Activated T-helper 1 cell treated with anti-CD3 and anti-CD28 coated beads, Interleukin-2, amount 50 U/mL, for 16 hours (primary cell): Measurements from ENCODE around the gene DDOST.
"Not testable (repeated sequence)": the region's sequence is repeated elsewhere in the genome, so short reads cannot be mapped to it uniquely, and the experiment has no call there.

Experiments used
- DNase-seq, 2 donors: peaks; one replicate each; pipeline ENCODE4 v3.0.0-alpha.2; 2020; ENCODE audit warnings: low read depth in 1 of 2, low spot score in 1 of 2

The DDOST gene

DNA sequence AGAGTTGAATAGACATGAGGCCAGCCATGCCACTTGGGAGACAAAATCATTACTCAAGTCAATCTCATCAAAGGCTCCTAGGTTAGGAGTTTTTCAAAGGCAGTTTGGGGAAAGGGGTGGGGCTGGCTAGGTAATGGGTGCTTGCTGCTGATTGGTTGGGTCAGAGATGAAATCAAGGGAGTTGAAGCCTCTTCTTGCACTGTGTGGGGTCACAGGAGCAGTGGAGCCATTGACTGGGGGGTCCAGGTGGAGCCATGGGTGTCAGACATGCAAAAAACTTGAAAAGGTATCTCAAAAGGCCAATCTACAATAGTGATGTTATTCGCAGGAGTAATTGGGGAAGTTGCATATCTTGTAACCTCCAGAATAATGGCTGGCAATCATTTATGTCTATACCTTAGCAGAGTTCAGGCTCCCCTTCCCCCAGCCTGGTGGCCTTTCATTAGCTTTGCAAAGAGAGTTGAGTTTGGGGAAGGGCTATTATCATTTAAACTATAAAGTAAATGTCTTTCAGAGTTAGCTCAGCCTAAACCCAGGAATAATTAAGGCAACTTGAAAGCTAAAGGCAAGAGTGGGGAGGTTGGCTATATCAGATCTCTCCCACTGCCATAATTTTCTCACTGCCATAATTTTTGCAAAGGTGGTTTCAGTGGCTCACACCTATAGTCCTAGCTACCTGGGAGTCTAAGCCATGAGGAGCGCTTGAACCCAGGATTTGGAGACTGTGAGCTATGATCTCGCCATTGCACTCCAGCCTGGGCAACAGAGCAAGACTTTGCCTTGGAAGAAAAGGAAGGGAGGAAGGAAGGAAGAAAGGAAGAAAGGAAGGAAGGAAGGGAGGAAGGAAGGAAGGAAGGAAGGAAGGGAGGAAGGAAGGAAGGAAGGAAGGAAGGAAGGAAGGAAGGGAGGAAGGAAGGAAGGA is 35.7 kb downstream of the DDOST start:
- no peak for DNase-seq

DNA sequence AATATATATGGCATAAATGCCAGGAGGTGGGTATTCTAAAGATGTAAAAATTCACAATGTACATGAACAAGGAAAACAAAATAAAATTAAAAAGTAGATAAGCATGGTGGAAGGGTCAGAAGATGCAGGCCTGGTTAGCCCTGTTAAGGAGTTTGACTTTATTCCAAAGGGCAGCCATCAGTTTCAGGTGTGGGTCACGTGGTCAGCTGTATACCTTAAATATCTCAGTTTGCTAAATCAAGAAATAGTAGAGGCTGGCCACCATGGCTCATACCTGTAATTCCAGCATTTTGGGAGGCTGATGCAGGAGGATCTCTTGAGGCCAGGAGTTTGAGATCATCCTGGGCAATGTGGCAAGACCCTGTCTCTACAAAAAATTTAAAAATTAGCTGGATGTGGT is 36.5 kb downstream of the DDOST start:
- DNase-seq = no peak

DNA sequence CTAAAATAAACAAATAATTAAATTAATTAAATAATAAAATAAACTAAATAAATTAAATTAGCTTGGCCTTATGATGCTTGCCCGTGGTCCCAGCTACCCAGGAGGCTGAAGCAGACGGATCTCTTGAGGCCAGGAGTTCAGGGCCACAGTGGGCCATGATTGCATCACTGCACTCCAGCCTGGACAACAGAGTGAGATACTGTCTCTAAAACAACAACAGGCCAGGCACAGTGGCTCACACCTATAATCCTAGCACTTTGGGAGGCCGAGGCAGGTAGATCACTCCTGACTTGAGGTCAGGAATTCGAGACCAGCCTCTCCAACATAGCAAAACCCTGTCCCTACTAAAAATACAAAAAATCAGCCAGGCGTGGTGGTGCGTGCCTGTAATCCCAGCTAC is 40.2 kb downstream of the DDOST start:
- no peak for DNase-seq

DNA sequence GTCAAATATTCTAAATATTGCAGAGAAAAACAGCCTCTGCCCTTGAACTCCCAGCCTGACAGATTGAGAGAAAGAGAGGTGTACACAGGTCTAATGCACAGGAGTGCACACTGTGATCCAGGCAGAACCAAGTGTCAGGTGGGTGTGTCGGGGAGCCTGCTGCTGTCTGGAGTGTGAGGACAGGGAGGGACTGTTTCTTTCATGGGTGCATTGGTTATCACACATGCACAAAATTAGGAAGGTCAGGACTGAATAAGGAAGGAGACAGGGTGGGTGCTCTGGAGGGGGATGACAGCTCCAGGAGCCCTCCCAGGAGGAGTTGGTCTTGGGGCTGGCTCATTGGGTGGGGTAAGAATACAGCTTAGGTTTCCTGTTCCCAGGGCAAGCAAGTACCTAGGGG is 41.2 kb downstream of the DDOST start:
- no peak for DNase-seq

DNA sequence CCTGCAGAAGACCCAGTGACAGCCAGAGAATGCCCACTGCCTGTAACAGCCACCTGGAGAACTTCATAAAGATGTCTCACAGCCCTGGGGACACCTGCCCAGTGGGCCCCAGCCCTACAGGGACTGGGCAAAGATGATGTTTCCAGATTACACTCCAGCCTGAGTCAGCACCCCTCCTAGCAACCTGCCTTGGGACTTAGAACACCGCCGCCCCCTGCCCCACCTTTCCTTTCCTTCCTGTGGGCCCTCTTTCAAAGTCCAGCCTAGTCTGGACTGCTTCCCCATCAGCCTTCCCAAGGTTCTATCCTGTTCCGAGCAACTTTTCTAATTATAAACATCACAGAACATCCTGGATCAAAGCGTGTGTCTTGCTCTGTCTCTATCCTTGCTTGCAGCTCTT is 42.6 kb downstream of the DDOST start:
- no peak for DNase-seq

DNA sequence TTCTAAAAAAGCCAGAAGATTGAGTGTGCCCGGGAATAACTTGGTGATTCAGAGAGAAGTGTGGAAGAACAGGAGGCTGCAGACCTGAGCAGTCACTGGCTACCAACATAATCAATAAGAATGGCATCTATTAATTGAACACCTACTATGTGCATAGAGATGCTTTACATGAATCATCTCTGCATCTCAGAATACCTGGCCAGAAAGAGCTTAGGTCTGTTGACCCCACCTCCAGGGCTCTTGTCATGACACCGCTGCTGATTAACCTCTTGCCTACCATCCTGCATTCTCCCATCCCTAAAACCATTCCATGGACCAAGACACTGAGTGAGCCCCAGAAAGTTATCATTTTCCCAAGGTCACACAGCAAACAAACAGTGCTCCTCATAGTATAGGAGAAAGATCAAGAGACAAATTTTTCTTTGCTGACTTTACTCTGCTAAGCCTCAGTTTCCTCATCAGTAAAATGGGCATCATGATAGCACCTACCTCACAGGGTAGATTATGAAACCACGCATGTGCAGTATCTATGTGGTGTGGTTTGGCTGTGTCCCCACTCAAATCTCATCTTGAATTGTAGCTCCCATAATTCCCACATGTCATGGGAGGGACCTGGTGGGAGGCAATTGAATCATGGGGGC is 44.2 kb downstream of the DDOST start:
- DNase-seq = no peak

DNA sequence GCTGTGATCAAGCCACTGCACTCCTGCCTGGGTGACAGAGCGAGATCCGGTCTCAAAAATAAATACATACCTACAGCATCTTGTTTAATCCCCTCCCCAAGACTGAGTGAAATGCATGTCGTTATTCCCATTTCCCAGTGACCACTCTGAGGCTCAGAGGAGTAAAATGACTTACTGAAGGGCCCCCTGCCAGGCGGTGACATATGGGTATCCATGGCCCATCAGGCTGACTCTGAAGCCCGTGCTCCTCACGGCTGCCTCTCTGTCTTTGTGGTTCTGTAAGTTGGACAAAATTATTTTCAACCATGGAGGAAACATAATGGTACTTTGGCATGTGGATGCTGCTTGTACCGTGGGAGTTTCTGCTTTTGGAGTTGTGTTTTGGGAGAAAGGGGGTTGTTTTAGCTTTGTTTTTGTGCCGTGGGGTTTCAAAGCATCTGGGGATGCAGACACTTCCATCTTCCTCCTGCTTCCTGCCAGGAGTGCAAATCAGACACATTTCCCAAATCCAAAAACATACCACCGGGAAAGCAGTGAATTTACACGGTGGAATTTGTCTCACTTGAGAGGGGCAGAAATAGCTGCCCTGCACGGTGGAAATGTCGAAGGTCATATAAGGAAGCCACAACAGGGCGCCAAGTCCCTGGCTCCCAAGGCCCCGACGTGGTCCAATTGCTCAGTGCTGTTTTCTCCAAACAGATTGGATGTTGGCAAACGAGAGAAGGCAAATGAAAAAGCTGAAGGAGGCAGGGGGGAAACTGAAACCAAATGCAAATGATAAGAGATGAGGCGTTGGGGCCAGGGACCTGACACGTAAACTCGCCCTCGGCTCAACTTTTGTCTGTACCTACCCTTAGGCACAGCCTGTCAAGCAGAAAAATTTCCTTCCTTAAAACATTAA is 45.0 kb downstream of the DDOST start:
- DNase-seq = no peak

DNA sequence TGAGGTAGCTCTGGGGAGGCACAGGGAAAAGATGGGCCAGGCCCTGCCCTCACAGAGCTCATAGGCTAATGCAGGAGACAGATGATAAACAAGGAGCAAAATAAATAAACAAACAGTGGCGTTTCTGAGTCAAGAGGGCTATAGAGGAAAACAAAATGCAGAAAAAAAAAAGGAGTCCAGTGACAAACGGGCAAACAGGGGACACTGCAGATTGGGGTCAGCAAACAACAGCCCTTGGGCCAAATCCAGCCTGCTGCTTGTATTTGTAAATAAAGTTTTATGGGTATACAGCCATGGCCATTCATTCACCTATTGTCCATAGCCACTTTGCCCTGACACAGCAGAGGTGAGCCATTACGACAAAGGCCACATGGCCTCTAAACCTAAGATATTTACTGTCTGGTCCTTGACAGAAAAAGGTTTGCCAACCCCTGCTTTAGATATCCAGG is 47.0 kb downstream of the DDOST start:
- DNase-seq = no peak

DNA sequence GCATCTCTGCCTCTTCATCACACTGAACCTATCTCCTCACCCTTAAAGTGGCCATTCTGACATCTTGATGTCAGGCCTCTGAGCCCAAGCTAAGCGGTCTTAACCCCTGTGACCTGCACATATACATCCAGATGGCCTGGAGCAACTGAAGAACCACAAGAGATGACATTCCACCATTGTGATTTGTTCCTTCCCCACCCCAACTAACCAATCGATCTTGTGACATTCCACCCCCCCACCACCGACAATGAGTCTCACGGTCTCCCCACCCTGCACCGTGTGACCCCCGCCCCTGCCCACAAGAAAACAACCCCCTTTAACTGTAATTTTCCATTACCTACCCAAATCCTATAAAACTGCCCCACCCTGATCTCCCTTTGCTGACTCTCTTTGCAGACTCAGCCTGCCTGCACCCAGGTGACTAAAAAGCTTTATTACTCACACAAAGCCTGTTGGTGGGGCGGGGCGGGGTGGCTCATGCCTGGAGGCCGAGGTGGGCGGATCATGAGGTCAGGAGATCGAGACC is 48.9 kb downstream of the DDOST start:
- no peak for DNase-seq

DNA sequence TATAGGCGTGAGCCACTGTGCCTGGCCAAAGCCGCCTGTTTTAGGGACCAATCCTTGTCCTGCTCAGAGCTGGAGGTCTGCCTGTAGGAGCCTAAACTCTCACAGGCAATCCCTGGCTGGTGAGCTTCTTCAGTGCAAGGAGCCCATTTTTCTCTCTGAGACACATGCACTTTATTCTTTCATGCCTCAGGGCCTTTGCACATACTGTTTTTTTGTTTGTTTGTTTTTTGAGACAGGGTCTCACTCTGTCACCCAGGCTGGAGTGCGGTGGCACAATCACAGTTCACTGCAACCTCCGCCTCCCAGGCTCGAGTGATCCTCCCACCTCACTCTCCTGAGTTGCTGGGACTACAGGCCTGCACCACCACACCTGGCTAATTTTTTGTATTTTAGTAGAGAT is 49.5 kb downstream of the DDOST start:
- DNase-seq = no peak

DNA sequence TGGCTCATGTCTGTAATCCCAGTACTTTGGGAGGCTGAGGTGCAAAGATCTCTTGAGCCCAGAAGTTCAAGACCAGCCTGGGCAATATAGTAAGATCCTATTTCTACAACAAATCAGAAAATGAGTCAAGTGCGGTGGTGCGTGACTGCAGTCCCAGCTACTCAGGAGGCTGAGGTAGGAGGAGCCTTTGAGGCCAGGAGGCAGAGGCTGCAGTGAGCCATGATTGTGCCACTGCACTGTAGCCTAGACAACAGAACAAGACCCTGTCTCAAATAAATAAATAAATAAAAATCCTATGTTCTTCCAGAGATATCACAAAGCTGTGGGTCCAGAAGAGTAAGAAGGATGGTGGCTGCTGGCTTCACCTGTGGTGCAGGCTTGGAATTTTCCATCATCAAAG is 50.2 kb downstream of the DDOST start:
- no peak for DNase-seq

DNA sequence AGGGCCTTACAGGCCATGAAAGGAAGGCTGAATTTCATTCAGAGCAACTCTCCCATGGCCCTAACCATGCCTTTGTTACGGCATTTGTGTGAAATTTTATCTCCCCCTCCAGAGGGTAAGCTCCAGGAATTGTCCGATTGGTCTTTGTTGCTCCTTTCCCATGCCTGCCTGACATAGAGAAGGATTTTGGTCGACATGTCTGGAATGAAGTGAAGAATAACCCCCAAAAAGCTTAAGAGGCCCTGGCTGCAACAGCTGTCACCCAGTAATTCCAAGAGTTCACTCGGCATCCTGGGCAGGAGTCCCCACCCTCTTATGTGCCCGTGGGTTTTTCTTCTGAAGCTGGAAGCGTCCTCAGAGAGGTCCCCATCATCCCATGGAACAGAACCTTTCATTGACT is 51.6 kb downstream of the DDOST start:
- DNase-seq = no peak

DNA sequence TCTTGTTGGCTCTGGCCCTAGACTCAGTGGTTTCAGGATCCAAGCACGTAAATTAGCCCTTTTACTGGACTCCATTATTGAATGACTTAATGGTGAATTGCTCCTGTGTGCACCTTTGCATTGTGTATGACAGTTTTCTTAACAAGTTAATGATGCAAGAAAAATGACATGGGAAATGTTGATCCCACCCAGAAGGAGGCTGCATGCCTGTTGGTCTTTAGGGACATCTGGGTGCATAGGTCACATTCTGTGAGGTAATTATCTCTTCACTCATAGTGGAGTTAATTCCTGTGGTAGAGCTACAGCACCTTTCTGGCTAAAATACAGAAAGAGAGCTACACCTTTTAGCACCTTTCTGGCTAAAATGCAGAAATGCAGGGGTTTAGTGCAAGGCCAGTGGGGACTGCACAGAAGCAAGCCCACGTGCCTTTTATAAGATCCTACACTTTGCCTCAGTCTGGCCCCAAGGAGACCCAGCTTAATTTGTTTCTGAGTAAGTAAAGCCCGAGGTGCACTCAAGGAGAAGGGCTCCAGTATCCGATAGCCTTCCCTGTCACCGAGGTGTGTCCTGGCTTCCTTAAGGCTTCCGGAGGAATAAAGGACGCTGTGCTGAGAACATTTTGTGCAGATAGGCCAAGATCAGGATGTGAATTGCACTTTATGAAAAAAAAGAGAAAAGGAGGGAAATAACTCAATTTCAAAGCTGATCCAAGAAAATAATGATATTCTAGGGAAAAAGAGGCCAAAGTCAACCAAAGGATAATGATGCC is 54.2 kb downstream of the DDOST start:
- not testable (repeated sequence) for DNase-seq

DNA sequence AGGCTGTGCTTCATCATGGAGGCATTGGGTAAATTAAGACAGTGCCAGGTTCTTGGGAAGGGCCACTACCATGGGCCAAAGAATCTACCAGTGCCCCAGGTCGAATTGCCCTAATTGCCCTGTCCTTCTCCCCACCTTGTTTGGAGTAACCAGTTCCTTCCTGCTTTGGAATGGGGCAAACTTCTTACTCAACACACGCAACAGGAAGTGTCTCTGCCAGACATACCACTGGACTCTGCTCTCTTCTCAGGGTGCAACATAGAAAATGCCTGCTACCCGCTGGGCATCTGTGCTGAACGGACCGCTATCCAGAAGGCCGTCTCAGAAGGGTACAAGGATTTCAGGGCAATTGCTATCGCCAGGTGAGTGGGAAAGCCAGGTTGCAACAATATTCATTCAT is 56.5 kb downstream of the DDOST start:
- DNase-seq = no peak

DNA sequence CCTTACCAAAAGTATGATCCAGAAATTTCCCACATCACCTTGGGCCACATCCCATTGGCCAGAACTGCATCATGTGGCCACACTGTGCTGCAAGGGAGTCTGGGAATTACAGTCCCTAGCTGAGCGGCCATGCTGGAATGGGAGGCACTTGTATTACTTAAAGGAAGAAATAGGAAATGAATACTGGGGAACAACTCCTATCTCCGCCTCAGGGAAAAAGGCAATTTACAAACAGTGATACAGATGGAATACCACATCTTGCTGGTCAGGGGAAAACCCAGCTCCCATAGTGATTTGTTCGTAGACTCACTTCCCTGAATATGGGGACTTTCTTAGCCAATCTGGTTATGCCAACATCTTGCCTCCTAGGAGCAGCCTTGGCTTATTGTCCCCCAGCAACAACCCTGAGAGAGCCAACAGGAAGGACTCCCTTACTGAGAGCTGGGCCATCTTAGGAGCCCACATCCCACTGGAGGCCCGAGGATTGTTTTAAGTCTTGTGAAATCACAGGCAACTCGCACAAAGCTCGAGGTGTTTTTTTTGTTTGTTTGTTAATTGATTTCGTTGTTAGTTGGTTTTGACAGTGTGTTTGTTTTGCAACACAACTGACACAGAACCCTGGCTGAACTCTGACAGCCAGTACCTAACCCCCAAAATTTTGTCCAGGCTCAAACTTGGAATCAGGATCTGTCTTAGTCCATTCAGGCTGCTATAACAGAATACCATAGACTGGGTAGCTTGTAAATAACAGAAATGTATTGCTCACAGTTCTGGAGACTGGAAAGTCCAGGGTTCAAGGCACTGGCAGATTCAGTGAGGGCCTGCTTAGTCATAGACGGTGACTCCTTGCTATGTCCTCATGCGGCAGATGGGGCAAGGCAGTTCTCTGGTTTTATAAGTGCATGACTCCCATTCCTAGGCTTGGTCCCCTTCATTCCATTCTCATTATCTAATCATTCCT is 57.4 kb downstream of the DDOST start:
- no peak for DNase-seq

DNA sequence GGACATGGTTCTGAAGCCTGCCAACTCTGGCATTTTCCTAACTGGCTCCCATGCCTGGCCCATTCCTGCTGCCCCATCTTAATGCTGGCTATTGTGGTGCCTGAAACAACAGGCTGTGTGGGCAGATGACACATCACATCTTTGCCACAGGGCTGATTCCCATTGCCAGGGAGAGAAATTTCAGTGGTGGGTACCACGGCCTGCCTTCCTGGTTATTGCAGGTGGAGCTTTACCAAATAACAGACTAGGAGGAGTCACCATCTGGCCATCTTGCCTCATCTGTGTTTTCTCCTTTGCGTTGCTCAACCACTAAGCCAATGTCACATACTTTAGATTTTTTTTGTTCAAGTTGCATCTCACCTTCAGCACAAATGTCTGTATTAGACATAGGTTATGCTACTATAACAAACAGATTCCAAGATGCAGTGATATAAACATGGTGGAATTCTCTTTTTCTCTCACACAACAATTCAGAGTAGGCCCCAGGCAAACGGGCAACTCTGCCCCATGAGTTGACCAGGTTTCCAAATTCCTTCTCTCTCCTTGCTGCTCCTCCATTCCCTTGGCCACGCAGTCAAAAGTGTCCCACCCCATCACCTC is 58.2 kb downstream of the DDOST start:
- no peak for DNase-seq
